Brain microvascular endothelial cell (primary cell): ENCODE data around the gene CACNA1S.

Source experiments
- DNase-seq: peaks from one replicate; pipeline ENCODE4 v3.0.0-alpha.2; 2020
- H3K27ac ChIP-seq: fragments of 250-450 bp; sonication (Bioruptor Pico); 2 replicates; pipeline ENCODE4 v1.5.1; 2020; ENCODE audit warnings: mild to moderate bottlenecking, moderate library complexity
- H3K27me3 ChIP-seq: fragments of 250-450 bp; sonication (Bioruptor Pico); replicated peaks from 2 replicates; pipeline ENCODE4 v1.5.1; 2020; ENCODE audit warnings: mild to moderate bottlenecking
- H3K36me3 ChIP-seq: fragments of 250-450 bp; sonication (Bioruptor Pico); replicated peaks from 2 replicates; pipeline ENCODE4 v1.5.1; 2020; ENCODE audit warnings: mild to moderate bottlenecking
- H3K4me3 ChIP-seq: 2 replicates; pipeline ENCODE4 v1.5.1; 2011; ENCODE audit warnings: low read depth, mild to moderate bottlenecking, control low read depth, low read length, moderate library complexity
- CTCF ChIP-seq: IDR thresholded peaks from 2 replicates; pipeline ENCODE4 v1.5.1; 2011; ENCODE audit warnings: low read depth, mild to moderate bottlenecking, moderate library complexity, low read length, control low read depth, inconsistent platforms; ENCODE audit errors: missing control alignments
- in situ Hi-C: cut with HindIII; loops from 2 replicates; pipeline ENCODE4 v1.10.0; 2017; ENCODE audit warnings: low sequenced_read_pairs, low pct_ligation_motif_present

Gene CACNA1S

DNA sequence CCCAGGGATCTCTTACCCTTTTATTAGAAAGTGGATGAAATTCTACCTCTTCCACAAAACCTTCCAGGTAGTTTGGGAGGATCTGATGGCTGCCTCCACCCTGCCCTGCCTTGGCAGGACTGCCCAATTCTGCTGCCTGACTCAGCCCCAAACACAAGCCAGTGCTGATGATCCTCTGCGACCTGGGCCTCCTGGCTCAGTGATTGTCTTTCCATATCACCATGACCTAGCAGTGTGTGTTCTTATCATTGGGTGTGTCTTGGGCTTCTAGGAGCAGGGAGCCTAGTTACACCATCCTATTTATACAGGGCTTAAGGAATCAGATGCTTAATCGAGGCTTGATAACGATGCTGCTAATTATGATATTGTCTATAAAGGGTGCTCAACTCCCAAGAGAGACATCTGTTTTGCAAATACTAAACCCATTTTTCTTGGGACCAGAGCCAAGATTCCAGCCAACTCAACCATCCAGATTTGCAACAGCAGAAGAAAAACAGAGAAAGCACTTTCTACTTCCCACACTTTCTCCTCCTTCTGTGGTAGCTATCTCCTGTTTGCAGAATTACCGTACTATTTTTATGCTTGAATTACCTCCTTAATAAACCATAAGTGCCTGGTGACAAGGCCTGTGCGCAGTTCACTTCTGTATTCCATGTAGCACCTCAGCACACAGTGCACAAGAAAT, 52.2 kb downstream of the CACNA1S start:
- no peak for TF ChIP-seq CTCF
- Histone ChIP-seq H3K36me3 (no peaks in the 10 kb centered on the region), H3K4me3 (no peak overlapping the region), H3K27me3 (peaks cover 6% of the 10 kb centered on the region), H3K27ac (no peak overlapping the region)
- DNase-seq = no peak
- in situ Hi-C loops = no loop called here

- no peak for TF ChIP-seq CTCF
- Histone ChIP-seq H3K27me3 (peaks cover 9% of the 10 kb centered on the region), H3K36me3 (no peaks in the 10 kb centered on the region), H3K4me3 (no peak overlapping the region), H3K27ac (no peak overlapping the region)
- no peak for DNase-seq
- in situ Hi-C loops = no loop called here
Measured at GRCh38 chr1:201059401-201059800, 52.8 kb downstream of the CACNA1S start.

DNA sequence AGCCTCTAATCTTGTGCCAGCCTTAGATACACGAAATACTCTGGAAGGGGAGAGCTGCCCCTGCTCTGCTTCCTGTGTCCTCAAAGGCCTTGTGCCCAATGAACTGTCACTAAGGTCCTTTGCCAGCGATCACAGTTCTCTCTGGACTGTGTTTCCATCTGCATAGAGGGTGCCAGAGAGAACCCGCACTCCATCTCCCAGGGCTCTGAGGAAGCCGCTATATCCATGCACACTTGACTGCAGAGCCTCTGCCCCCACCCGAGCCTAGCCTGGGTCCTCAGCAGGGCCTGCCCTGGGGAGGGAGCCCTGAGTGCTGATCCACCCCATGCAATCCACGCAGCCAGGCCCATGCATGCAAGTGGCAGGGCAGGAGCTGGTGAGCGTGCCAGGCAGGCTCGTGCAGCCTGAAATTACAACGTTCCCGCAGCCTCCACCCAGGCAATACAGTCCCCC, 58.1 kb downstream of the CACNA1S start:
- in situ Hi-C loops = no loop called here
- peaks cover 17% of the 10 kb centered on the region for H3K27me3 ChIP-seq
- H3K36me3 ChIP-seq = no peaks in the 10 kb centered on the region
- H3K27ac ChIP-seq = no peak overlapping the region
- no peak for DNase-seq
- no peak overlapping the region for H3K4me3 ChIP-seq
- TF ChIP-seq CTCF = no peak

GRCh38 chr1:201053155-201053860, 58.9 kb downstream of the CACNA1S start:
- in situ Hi-C loops = no loop called here
- no peak overlapping the region for H3K27ac ChIP-seq
- no peak for DNase-seq
- no peak overlapping the region for H3K4me3 ChIP-seq
- H3K27me3 ChIP-seq = peaks cover 19% of the 10 kb centered on the region
- TF ChIP-seq CTCF = peak; percentile 13
- no peaks in the 10 kb centered on the region for H3K36me3 ChIP-seq

DNA sequence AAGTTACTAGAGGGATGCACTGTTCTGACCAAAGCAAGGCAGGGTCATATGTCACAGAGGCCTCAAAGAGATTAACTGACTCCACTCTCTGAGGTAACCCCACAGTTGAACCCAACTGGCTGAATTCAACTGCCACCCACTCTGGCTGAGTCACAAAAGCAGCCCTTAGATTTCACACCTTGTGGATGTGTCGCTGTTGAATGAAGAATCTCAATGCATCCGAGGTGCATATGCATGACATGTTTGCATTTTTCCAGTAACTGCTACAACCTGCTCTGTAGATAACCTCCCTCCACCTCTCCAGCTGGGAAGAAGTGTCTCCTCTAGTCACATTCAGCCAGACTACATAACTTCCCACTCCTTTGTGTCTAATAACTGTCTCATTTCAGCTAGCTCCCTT, 60.8 kb downstream of the CACNA1S start:
- in situ Hi-C loops = no loop called here
- Histone ChIP-seq H3K4me3 (no peak overlapping the region), H3K27ac (no peak overlapping the region), H3K36me3 (no peaks in the 10 kb centered on the region), H3K27me3 (peaks cover 25% of the 10 kb centered on the region)
- TF ChIP-seq CTCF = no peak
- DNase-seq = no peak
